Myocyte (in vitro differentiated cells): ENCODE results near the gene SNX9. TPM values are rescaled to one million over a fixed set of nuclear protein-coding genes. Genes with fewer than 3 reads are reported as not detected.
"Not testable (repeated sequence)": the region's sequence is repeated elsewhere in the genome, so short reads cannot be mapped to it uniquely, and the experiment has no call there.

ENCODE experiments used
- DNase-seq: peaks from one replicate; pipeline ENCODE4 v3.0.0-alpha.2; 2012; ENCODE audit warnings: low read depth
- total RNA-seq: library from RNA; depleted of rRNA; stranded (reverse); fragments of >200 nt; gene quantifications from 2 replicates; pipeline ENCODE4 v1.2.3, GENCODE V29; 2014

Gene SNX9
- total RNA-seq, 1 donor from 2014 or later = 21.7 TPM

DNA sequence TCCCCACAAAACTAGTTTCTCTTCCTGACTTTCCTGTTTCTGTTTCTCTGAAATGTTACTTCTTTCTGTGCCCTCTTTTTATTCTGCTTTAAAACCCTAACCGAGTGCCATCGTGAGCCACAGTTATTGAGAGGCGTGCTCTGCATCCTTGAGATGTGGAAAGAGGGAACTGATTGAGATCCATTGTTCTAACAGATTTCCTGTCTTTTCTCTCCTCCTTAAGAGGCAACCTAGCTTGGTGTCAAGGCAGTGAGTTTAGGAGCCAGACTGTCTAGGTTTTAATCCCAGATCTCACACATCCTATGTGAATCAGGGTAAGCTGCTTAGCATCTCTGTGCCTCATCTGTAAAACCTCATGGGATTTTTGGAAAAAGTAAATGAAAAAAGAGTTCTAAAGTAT lies 57.5 kb downstream of the SNX9 start:
- DNase-seq = no peak

DNA sequence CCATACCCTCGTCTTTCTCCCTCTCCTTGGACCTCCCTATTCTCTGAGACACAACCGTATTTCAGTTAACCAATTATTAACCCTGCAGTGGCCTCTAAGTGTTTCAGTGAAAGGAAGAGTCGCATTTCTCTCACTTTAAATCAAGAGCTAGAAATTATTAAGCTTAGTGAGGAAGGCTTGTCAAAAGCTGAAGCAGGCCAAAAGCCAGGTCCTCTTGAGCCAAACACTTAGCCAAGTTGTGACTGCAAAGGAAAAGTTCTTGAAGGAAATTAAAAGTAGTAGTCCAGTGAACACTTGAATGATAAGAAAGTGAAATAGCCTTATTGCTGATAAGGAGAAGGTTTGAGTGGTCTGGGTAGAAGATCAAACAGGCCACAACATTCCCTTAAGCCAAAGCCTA lies 58.3 kb downstream of the SNX9 start:
- DNase-seq = no peak

DNA sequence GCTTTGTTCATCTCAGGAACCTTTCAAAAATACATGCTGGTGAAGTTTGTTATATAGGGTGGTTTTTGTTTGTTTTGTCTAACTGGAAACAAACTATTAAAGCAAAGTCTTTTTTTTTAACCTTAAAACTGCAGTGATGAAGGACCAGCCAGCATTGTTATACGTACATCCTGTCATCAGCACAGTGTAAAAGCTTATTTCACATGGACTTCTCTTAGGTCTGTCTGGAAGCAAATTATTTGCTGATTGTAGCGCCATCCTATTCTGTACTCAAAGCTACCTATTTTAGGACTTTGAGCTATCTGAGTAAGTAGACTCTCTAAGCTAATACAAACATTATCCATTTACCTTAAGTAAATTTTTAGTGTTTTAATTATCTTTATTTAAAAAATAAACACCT lies 61.7 kb downstream of the SNX9 start:
- DNase-seq = no peak

DNA sequence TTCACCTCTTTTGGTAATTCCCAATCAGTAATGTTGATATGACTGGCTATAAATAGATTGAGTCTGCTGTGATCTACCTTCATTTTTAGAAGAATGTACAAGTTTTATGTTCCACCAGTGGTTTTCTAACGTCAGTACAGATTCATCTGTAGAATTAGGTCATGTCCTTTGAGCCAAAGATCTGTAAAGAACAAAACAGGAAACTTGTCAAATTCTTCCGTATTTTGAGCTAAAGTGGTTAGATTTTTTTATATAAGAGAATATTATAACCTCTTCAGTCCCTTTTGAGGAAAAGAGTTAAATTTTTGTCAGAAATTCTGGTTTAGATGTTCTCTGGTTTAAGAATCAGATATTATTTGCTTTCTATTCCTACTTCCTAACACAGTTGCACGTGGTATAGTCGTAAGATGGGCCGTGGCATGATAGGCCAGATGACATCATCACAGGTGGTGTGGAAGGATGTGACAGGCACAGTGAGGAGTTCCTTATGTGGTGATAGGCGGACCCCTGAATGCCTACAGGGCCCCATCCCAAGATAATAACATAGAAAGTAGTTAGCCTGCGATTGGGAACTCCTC lies 62.3 kb downstream of the SNX9 start:
- DNase-seq = no peak

DNA sequence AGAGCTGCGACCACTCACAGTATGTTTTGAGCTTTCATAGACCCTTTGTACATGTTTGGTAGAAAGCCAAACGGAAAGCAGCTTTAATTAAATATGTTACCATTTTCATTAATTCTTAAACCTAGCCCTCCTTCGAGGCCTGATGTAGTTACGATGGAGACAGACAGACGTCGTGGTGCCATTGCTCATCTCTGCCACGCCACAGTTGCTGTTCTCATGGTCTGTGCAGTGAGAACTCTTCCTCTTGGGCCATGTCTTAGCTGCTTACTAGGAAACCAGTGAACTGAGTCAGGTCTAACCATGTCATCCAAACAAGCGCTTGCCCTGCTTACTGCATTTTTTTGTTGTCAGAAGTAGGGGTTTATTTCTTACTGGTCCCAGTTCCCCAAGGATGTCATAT lies 62.8 kb downstream of the SNX9 start:
- DNase-seq = no peak

DNA sequence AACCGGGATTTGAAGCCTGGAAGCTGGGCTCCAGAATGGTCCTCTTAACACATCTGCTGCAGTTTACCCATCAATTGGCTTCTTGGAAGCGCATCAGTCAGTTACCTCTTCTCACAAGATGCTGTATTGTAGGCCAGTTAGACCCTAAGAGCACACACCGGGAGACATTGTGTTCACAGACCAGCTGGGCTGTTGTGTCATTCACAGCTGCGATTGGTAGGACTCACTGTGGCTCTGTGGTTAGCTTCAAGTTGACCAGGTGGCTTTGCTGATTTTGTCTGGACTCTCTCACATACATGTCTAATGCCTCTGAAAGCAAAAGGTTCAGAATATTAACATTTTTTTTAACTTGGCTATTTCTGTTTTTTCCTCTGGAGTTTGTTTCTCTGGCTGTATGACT lies 64.8 kb downstream of the SNX9 start:
- peak; percentile 86 for DNase-seq

DNA sequence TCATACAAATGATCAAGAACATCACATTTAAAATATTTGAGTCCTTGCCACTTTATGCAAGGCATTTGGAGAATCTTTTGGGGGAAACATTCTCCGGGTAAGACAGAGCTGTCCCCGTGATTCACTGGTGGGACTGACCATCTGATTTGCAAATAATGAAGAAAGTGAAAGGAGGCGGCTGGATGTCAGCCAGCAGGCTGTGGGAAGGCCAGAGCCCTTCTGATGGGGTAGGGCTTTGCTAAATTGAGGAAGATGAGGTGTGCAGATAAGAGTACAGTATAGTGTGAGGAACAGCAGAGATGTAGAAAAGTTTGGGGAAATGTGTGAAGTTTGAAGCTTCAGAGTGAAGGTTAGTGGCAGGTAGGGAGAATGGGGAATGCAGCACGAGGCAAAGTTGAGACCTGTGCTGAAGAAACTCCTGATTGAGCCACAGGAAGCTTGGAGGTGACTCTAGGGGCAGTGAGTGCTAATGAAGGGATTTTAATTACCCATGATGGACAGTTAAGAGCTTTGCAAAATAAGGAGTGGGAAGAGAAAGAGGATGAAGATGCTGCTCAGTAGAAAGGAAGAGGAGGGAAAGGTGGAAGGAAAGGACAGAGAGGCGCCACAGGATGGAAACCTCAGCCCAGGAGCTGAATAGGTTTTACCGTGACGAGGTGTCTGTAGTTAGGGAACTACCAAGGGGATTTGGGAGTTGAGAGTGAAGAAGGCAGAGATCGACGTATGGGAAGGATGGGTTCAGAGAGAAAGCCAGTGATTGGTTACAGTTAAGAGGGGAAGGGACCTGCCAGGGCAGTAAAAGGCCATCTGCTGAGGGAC lies 68.7 kb downstream of the SNX9 start:
- no peak for DNase-seq

DNA sequence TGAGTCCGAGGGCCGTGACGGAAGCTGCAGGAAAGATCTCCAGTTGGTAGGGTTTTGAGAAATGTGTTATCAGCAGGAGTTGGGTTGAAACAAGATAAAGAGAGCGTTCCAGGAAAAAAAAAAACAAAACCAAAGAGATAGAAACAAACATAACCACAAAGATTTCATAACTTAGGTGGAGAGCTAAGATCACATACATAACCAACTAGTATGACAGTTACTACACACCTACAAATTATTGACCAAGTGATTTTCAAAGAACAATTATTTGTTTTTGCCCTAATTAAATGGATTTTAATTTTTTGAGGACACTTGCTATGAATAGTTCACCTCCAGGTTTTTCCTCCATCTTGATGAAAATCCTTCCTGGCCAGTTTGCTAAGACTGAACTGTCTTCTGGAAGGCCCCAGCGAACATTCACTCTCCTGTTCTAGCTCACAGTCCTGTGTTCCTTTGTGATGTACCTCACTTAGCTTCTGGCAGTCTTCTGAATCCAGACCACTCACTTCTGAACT lies 69.4 kb downstream of the SNX9 start:
- no peak for DNase-seq

DNA sequence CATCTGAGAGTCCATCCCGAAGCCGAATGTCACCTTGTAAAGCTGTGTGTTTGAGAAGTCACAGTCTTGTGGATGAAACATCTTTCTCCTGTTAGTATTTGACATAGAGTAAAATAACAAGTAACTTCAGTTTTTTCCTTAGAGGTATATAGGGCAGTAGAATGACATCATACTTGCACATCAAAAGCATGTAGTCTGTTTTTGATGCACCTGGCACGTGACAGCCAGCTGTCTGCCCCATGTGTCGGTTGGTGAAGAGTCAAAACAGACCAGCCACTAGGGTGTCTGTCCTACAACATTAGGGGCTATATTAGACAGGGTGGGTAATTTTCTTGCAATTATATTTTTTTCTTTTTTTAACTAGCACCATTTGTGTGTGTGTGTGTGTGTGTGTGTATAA lies 70.2 kb downstream of the SNX9 start:
- peak; percentile 41 for DNase-seq

DNA sequence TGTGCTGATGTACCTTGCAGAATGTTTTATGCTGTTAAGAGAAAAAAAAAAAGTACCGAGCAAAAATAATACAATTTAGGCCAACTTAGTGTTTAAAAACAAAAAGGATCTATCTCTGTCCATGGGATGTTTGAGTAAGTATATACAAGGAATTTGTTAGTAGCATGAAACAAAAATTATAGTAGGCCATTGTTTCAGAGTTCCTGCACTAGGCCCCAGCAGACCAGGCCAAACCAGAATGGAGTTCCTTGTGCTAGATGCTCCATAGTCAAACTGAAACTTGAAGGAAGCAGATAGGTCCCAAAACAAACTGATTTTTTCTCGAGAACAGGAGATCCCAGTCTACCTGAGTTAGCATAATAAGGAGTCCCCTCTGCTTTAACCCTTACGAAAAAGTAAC lies 72.5 kb downstream of the SNX9 start:
- DNase-seq = no peak

DNA sequence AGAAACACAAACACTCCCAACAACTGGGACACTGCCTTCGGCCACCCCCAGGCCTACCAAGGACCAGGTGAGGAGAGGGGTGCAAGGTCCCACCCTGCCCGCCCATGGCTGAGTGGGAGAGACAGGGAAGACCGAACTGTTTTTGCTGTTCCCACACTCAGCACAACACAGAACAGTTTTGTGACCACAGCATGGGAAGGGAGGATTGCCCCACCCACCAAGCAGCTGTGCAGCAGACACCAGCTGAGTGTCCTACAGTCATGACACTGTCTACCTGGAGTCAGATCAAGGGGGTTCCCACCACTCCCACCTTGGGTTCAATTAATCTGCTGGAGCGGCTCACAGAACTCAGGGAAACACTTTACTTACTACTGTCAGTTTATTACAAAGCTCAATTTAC lies 73.9 kb downstream of the SNX9 start:
- peak; percentile 79 for DNase-seq

DNA sequence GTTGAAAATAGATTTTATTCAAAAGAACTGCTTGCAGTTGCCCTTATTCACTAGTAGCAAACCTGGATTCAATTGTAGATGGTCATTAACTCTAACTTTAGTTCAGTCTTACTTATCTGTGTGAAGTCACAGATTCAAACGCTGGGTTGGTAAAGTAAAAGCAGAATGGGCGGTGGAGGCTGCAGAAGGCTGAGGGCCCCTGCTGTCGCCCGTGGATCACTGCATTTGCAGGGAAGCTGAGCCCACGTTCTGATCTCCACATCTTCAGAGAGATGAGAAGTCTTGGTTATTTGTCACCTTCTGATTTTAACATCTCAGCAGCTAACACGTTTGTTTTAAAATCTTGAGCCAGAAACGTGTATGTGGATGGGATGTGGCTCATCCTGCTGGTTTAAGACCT lies 75.1 kb downstream of the SNX9 start:
- no peak for DNase-seq

DNA sequence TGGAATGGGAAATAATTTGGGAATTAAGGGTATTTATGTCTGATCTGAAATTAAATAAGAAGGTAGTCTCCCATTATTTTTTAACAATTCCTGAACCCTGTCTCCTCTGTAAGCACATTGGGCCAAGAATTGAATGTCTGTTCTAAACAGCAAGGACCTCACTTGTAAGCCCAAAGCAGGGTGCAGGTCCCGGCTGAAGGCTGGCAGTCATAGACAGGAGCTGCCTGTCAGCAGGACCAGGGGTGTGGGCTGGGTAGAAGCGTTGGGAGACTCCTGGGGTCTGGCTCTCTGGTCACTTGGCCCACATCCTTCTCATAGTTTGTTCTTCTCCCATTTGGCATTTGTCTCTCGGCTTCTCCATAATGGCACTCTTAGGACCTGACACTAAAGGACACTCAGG lies 75.6 kb downstream of the SNX9 start:
- no peak for DNase-seq

DNA sequence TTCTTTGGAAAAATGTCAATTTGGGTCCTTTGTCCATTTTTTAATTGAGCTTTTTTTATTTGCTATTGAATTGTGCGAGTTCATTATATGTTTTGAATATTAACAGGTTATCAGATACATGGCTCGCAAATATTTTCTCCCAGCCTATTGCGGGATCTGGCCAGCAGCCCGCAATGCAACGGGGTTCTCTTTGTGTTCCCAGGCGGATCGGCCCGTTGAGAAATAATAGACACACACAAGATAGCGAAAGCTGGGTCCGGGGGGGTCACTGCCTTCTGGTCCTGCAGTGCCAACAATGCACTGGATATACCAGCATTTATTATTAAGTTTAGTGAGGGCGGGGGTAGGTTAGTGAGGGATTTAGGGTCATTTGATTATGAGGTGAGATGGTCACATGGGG lies 77.2 kb downstream of the SNX9 start:
- DNase-seq = not testable (repeated sequence)

DNA sequence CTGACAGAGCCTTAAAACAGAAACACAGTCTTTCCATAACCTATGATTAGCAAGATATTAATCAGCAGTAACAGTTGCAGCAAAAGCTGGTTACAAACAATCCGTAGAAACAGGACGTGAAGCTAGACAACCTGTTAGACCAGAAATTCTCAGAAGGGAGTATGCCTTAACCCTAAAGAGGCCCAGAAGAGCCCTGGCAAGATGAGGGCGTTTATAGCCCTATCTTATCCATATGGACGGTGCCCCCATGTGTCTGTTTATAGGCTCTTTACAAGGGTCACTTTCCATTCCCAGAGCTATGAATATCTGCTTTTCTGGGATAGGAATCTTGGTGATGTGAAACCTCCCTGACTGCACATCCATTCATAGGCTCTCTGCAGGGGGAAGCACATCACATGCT lies 77.7 kb downstream of the SNX9 start:
- DNase-seq = not testable (repeated sequence)

DNA sequence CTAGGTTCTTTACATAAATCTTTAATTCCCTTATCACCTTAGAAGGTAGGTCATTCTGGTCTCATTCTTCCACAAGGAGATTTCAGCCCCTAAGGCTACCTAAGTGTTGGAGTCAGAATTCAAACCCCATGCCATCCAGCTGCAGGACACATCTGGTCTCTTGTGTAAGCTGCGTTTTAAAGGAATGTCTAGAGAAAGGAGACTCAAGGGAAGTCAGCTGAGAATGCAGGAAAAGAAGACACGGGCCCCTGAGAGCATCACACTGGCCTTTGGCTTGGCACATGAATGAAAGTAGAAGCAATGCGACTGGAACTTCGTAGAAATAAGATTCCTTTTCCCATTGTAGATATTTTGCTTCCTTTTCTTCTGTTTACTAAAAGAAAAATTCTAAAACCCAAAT lies 82.0 kb downstream of the SNX9 start:
- DNase-seq = no peak

DNA sequence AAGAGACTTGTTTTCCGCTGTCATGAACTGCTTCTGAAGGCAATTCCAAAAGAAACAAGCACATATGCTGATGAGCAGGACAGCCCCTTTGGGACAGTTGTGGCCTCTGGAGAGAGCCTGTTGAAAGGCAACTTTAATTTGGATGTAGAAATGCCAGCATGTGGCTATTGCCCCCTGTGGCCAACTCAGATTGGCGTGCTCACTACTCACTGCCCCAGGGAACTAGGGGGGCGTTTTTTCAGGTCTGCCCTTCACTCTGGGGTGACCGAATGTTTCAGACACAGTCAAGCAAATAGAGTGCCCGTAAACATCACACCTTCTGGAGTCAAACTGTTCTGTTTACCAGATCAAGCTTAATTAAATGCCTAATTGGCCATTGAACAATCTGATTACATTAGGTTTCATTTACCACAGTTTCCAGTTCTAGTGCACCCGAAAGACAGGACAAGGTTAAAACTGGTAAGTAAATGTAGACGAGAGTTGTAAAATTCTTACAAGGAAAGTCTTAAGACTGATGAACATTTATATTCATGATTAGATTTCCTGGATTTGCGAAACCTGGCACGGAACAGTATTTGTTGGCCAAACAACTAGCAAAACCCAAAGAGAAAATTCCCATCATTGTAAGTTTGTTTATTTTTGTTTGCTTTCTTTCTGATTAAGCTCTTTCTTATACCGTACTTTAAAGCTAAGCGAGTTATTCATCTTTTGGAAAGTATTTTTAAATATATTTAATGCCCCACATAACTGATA lies 82.7 kb downstream of the SNX9 start:
- no peak for DNase-seq

DNA sequence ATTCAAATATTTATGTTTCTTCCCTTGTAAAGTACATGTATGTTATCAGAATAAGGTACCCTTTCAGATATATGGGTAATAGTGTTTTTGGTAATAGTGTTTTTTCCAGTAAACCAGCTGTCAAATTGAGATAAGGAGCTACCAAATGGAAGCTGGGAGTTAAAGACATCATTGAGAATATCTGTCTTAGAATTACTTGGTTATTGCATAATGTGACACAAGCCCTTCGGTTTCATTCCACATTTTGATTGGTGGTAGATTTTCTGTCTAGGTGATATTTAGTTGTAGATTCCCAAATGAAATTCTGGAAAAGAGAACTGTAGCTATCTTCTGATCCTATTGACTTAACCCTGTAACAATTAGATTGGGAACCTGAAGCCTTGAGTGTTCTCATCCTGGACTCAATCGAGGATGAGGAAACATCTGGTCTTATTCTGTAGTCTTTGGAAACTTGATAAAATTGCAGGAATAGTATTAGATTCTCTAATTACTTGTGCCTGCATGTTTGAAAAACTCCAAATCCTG lies 83.6 kb downstream of the SNX9 start:
- no peak for DNase-seq

DNA sequence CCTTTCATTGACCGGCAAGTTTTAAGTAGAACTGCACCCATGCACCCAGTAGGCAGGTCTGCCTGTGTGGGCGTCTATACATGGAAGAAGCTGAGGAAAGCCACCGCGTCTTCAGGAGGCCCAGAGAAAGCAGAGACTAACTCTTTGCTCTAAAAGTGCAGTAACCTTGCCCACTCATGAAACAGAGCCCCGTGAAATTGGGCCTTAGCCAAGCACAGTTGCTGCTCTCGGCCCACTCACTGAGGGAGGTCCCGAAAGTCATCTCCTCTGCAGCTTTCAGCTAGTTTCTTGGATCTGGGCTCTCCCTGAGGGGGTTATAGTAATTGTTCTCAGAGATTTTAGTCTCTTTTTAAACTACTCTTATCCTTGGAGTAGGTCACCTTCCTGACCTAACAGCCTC lies 84.6 kb downstream of the SNX9 start:
- no peak for DNase-seq

DNA sequence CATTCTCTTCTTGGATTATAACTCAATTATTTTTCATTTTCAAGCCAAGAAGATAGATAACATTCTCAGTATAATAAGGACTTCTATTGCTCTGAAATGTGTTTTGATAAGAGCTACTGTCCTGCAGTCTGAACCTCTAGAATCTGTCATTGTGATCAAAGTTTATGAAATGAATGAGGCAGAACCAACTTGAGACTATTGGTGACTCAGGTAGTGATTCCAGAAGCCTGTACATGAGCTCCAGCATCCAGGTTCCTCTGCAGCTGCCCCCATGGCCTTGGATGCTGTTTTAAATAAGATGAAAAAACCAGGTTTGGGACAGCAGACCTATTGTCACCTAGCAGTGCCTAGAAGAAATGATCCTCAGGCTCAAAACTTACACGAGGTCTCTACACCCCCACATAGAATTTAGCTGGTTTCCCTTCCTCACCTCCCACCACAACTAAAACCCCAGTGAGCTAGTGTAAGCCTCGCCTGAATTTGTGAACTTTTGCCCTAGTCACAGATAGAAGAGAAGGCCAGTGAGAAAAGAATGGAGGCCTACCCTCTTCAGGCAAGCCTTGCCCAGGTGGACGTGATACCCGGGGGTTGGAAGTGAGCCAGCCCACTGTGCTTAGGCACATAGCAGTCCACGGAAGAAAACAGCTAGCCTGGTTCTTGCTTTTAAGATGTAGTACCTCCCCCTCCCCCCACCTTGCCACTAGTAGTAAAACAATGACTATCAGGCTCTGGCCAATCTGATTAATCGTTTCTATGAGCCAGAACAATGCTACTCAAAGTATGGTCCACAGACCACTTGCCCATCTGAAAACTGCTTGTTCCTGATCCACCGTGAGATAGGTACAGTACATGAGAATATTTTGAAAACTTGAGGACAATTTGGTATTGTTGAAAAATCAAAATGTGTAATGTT lies 85.6 kb downstream of the SNX9 start:
- no peak for DNase-seq

DNA sequence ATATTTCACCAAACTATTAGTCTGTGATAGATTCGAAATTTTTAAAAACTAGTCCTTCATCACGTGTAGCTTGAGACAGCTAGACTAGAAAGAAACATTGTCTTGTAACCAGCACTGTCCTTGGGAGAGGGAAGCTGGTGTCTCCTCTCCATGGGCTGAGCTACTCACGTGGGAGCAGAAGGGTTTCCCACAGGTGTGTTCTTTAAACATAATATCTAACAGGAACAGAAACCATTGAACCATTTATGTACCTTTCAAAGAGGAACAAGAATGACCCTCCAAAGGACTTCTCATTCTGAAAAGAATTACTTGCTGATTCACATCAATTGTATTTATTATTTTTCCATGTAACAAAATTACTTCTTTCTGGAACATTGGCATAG lies 86.2 kb downstream of the SNX9 start:
- DNase-seq = no peak
